Mesothelial cell of epicardium (in vitro differentiated cells): ENCODE data around the gene PRIMA1. TPM values are rescaled to one million over a fixed set of nuclear protein-coding genes. Genes with fewer than 3 reads are reported as not detected.

ENCODE experiments used
- DNase-seq, 2 experiments: peaks; one replicate each; pipeline ENCODE4 v3.0.0; 2021; ENCODE audit warnings: low spot score in 2 of 2; ENCODE audit not compliant: unreplicated experiment in 2 of 2
- H3K27ac Mint-ChIP-seq: 2 replicates; pipeline ENCODE4 v1.8.0; 2021; ENCODE audit warnings: mixed read lengths
- H3K27me3 Mint-ChIP-seq: 2 replicates; pipeline ENCODE4 v1.8.0; 2021; ENCODE audit warnings: low read depth, mixed read lengths
- H3K36me3 Mint-ChIP-seq: 2 replicates; pipeline ENCODE4 v1.8.0; 2021; ENCODE audit warnings: mixed read lengths
- H3K4me1 Mint-ChIP-seq: 2 replicates; pipeline ENCODE4 v1.8.0; 2021; ENCODE audit warnings: mixed read lengths
- H3K4me3 Mint-ChIP-seq: 2 replicates; pipeline ENCODE4 v1.8.0; 2021; ENCODE audit warnings: mild to moderate bottlenecking, moderate library complexity, mixed read lengths
- H3K9me3 Mint-ChIP-seq: 2 replicates; pipeline ENCODE4 v1.8.0; 2021; ENCODE audit warnings: mixed read lengths
- CTCF ChIP-seq: fragments of 200-600 bp; sonication (generic); IDR thresholded peaks from one replicate; pipeline ENCODE4 v1.5.0; 2021; ENCODE audit warnings: antibody characterized with exemption; ENCODE audit not compliant: unreplicated experiment
- total RNA-seq: library from RNA; stranded (reverse); gene quantifications from 3 replicates; pipeline ENCODE4 v1.2.1, GENCODE V29; 2021

Gene PRIMA1
- total RNA-seq, 1 donor from 2014 or later = 2.3 TPM

- H3K27ac Mint-ChIP-seq = no peak overlapping the region
- DNase-seq = no peak
- TF ChIP-seq CTCF = no peak
- H3K4me1 Mint-ChIP-seq = peaks cover 26% of the 10 kb centered on the region
- no peak overlapping the region for H3K4me3 Mint-ChIP-seq
- H3K9me3 Mint-ChIP-seq = no peaks in the 10 kb centered on the region
- no peaks in the 10 kb centered on the region for H3K36me3 Mint-ChIP-seq
- H3K27me3 Mint-ChIP-seq = peaks cover 2% of the 10 kb centered on the region
These were observed 46.6 kb downstream of the PRIMA1 start for GRCh38 chr14:93741556-93742230.

- H3K9me3 Mint-ChIP-seq = no peaks in the 10 kb centered on the region
- no peak overlapping the region for H3K27ac Mint-ChIP-seq
- peaks cover 20% of the 10 kb centered on the region for H3K4me1 Mint-ChIP-seq
- no peaks in the 10 kb centered on the region for H3K36me3 Mint-ChIP-seq
- no peak for DNase-seq
- H3K4me3 Mint-ChIP-seq = no peak overlapping the region
- peaks cover 2% of the 10 kb centered on the region for H3K27me3 Mint-ChIP-seq
- TF ChIP-seq CTCF = no peak
These were observed 50.7 kb downstream of the PRIMA1 start for GRCh38 chr14:93737634-93738033.

GRCh38 chr14:93736378-93737014 lies 51.8 kb downstream of the PRIMA1 start:
- DNase-seq = no peak
- H3K27ac Mint-ChIP-seq = no peak overlapping the region
- H3K9me3 Mint-ChIP-seq = no peaks in the 10 kb centered on the region
- peaks cover 3% of the 10 kb centered on the region for H3K27me3 Mint-ChIP-seq
- H3K36me3 Mint-ChIP-seq = no peaks in the 10 kb centered on the region
- H3K4me1 Mint-ChIP-seq = peaks cover 15% of the 10 kb centered on the region
- TF ChIP-seq CTCF = no peak
- H3K4me3 Mint-ChIP-seq = no peak overlapping the region

- no peak for TF ChIP-seq CTCF
- Mint-ChIP-seq H3K9me3 (no peaks in the 10 kb centered on the region), H3K4me1 (peaks cover 15% of the 10 kb centered on the region), H3K4me3 (no peak overlapping the region), H3K36me3 (no peaks in the 10 kb centered on the region), H3K27ac (no peak overlapping the region), H3K27me3 (peaks cover 3% of the 10 kb centered on the region)
- no peak for DNase-seq
These were observed 53.1 kb downstream of the PRIMA1 start for GRCh38 chr14:93735206-93735605.

GRCh38 chr14:93734086-93734822 lies 54.0 kb downstream of the PRIMA1 start:
- no peak overlapping the region for H3K4me3 Mint-ChIP-seq
- no peaks in the 10 kb centered on the region for H3K36me3 Mint-ChIP-seq
- no peaks in the 10 kb centered on the region for H3K9me3 Mint-ChIP-seq
- no peak for DNase-seq
- no peak overlapping the region for H3K27ac Mint-ChIP-seq
- no peak for TF ChIP-seq CTCF
- H3K4me1 Mint-ChIP-seq = peaks cover 15% of the 10 kb centered on the region
- peaks cover 3% of the 10 kb centered on the region for H3K27me3 Mint-ChIP-seq
